Parathyroid adenoma (tissue), 2 donors: ENCODE data around the gene STIM2.
A peak's percentile ranks its signal among the peaks of the same experiment; 100 is the strongest.
"Not testable (repeated sequence)": the region's sequence is repeated elsewhere in the genome, so short reads cannot be mapped to it uniquely, and the experiment has no call there.

Experiments used
- H2AFZ ChIP-seq: fragments of 300-600 bp; sonication (generic); one replicate; pipeline ENCODE4 v1.7.0; 2017; ENCODE audit warnings: antibody characterized with exemption, mild to moderate bottlenecking
- H3K27ac ChIP-seq: fragments of 300-600 bp; sonication (generic); one replicate; pipeline ENCODE4 v1.7.0; 2017
- H3K27me3 ChIP-seq: fragments of 300-600 bp; sonication (generic); one replicate; pipeline ENCODE4 v1.7.0; 2017; ENCODE audit warnings: low read length; ENCODE audit not compliant: control insufficient read depth, insufficient read depth
- H3K36me3 ChIP-seq: fragments of 300-600 bp; sonication (generic); one replicate; pipeline ENCODE4 v1.7.0; 2017; ENCODE audit warnings: low read length; ENCODE audit not compliant: control insufficient read depth, insufficient read depth
- H3K4me1 ChIP-seq: fragments of 300-600 bp; sonication (generic); one replicate; pipeline ENCODE4 v1.7.0; 2017; ENCODE audit warnings: control low read depth
- H3K4me2 ChIP-seq: fragments of 300-600 bp; sonication (generic); one replicate; pipeline ENCODE4 v1.7.0; 2017; ENCODE audit warnings: low read length
- H3K4me3 ChIP-seq: fragments of 300-600 bp; sonication (generic); one replicate; pipeline ENCODE4 v1.7.0; 2017; ENCODE audit warnings: low read depth, low read length
- H3K79me2 ChIP-seq: fragments of 300-600 bp; sonication (generic); one replicate; pipeline ENCODE4 v1.7.0; 2017; ENCODE audit warnings: control low read depth
- H3K9ac ChIP-seq: fragments of 300-600 bp; sonication (generic); one replicate; pipeline ENCODE4 v1.7.0; 2017; ENCODE audit warnings: mild to moderate bottlenecking
- H3K9me3 ChIP-seq: fragments of 300-600 bp; sonication (generic); one replicate; pipeline ENCODE4 v1.7.0; 2017; ENCODE audit warnings: low read length; ENCODE audit not compliant: control insufficient read depth
- TF ChIP-seq, protein P1 (sequence below): fragments of 300-600 bp; sonication (generic); IDR thresholded peaks from one replicate; pipeline ENCODE4 v1.7.0; 2017; ENCODE audit warnings: antibody characterized with exemption, mild to moderate bottlenecking
- donor health status: primary hyperparathyroidism.

STIM2 gene

DNA sequence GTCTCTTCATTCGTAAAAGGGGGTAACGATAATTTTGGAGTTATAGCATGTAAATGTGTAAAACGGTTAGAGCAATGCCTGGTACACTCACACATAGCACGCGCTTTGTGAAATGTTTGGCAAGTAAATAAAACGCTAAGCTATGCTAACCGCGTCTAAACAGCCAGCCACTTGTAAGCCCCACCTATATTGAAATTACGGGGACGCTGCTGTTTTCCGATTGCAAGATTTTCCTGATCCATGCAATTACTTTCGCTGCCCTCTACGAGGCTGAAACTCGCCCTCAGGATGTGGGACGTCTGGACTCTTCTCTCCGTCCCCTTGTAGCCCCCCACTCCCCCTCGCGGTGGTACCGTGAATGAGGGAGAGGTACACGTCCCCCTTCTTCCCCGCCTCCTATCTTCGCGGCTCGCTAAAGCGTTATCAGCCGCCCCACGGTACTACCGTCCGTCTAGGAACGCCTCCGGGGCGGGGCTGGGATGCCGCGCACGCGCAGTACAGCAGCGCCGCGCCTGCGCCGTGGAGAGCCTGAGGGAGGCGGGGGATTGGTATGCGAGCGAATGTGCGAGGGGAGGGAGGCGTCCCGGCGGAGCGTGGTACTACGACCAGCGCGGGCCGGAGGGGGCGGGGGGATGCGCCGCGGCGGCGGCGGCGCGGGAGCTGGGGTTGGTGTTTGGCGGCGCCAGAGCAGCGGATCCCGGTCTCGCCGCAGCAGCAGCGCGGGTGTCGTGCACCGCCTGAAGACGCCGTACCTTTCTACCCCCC is at the start of gene STIM2:
TSS of gene STIM2 (plus strand) at position 685 of the 765 bp plus-strand sequence.
- H3K79me2 ChIP-seq: peaks cover 3% of the 10 kb centered on the region
- TF ChIP-seq, protein P1, sequence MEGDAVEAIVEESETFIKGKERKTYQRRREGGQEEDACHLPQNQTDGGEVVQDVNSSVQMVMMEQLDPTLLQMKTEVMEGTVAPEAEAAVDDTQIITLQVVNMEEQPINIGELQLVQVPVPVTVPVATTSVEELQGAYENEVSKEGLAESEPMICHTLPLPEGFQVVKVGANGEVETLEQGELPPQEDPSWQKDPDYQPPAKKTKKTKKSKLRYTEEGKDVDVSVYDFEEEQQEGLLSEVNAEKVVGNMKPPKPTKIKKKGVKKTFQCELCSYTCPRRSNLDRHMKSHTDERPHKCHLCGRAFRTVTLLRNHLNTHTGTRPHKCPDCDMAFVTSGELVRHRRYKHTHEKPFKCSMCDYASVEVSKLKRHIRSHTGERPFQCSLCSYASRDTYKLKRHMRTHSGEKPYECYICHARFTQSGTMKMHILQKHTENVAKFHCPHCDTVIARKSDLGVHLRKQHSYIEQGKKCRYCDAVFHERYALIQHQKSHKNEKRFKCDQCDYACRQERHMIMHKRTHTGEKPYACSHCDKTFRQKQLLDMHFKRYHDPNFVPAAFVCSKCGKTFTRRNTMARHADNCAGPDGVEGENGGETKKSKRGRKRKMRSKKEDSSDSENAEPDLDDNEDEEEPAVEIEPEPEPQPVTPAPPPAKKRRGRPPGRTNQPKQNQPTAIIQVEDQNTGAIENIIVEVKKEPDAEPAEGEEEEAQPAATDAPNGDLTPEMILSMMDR: peak; percentile 29
- H3K27me3 ChIP-seq: no peaks in the 10 kb centered on the region
- peak within 1 kb of the TSS; percentile 93 for H2AFZ ChIP-seq
- no peaks in the 10 kb centered on the region for H3K9me3 ChIP-seq
- H3K4me3 ChIP-seq: peak within 1 kb of the TSS; percentile 95
- no peaks in the 10 kb centered on the region for H3K36me3 ChIP-seq
- no peak within 1 kb of the TSS for H3K9ac ChIP-seq
- peaks cover 7% of the 10 kb centered on the region for H3K4me1 ChIP-seq
- peak within 1 kb of the TSS; percentile 81 for H3K27ac ChIP-seq
- peak within 1 kb of the TSS; percentile 96 for H3K4me2 ChIP-seq

DNA sequence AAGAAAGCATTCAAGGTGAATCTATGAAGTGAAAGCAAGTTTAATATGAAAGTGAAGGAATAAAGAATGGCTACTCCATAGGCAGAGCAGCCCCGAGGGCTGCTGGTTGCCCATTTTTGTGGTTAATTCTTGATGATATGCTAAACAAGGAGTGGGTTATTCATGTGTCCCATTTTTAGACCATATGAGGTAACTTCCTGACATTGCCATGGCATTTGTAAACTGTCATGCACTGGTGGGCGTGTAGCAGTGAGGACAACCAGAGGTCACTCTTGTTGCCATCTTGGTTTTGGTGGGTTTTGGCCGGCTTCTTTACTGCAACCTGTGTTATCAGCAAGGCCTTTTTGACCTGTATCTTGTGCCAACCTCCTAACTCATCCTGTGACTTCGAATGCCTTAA is 49.1 kb upstream of the STIM2 start:
- not testable (repeated sequence) for H3K4me3 ChIP-seq, H3K79me2 ChIP-seq, H3K36me3 ChIP-seq, H3K4me1 ChIP-seq, H3K9me3 ChIP-seq, H3K4me2 ChIP-seq, H2AFZ ChIP-seq, H3K9ac ChIP-seq, H3K27me3 ChIP-seq
- peak overlapping the region; percentile 30 for H3K27ac ChIP-seq

DNA sequence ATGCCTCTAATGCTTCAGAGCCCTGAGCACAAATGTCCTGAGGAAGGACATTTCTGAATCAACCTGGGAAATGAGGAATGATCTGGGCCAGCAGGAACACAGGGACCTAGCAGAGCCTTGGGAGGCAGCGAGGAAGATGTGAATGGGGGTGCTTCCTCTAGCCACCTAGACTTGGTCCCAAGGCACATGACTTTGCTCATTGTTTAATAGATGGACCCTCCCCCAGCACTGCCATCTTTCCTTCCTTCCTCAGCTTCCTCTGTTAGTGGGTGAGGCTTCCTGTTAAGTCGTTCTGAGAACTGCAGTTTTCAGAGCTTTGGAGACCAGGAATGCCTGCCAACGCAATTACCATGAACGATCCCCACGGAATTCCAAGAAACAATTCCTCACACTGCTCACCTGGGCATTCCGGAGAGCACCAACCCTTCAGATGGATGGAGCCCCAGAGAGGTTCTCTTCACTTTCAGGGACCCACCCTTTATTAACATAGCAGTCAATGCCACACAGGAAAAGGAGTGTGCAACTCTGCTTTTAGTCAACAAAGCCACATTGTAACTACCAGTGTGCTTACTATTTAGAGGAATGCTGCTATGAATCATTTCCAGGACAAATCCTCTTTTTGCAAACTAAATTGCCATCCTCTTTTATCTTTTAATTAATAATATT is 48.5 kb upstream of the STIM2 start:
- H3K27ac ChIP-seq: peak overlapping the region; percentile 30
- H3K4me1 ChIP-seq: no peaks in the 10 kb centered on the region
- no peak overlapping the region for H3K4me2 ChIP-seq
- H3K9ac ChIP-seq: no peak overlapping the region
- no peak overlapping the region for H2AFZ ChIP-seq
- H3K36me3 ChIP-seq: no peaks in the 10 kb centered on the region
- no peaks in the 10 kb centered on the region for H3K27me3 ChIP-seq
- H3K4me3 ChIP-seq: no peak overlapping the region
- no peaks in the 10 kb centered on the region for H3K9me3 ChIP-seq
- no peaks in the 10 kb centered on the region for H3K79me2 ChIP-seq
- TF ChIP-seq, protein P1: no peak

DNA sequence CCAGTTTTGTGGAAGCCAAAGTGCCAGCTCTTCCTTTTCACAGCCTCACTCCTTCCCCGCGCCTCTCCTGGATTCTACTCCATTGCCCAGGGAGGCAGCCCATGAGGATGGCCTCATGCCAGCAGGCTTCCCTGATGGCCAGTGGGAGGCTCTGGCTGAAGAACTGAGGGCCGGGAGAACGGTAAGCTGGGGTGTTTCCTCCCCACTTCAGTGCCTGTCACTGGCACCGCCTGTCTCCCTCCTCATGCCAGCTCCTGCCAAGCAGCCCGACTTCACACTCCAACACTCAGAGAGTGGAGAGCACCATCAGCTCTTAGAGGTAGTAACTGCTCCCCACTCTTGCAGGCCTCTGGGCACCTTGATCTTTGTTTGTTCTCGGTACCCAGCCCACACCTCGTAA is 46.9 kb upstream of the STIM2 start:
- H3K79me2 ChIP-seq: no peaks in the 10 kb centered on the region
- TF ChIP-seq, protein P1: no peak
- no peak overlapping the region for H3K9ac ChIP-seq
- no peak overlapping the region for H3K4me2 ChIP-seq
- no peaks in the 10 kb centered on the region for H3K4me1 ChIP-seq
- H3K27me3 ChIP-seq: no peaks in the 10 kb centered on the region
- no peak overlapping the region for H3K4me3 ChIP-seq
- no peak overlapping the region for H2AFZ ChIP-seq
- no peaks in the 10 kb centered on the region for H3K9me3 ChIP-seq
- no peak overlapping the region for H3K27ac ChIP-seq
- H3K36me3 ChIP-seq: no peaks in the 10 kb centered on the region

DNA sequence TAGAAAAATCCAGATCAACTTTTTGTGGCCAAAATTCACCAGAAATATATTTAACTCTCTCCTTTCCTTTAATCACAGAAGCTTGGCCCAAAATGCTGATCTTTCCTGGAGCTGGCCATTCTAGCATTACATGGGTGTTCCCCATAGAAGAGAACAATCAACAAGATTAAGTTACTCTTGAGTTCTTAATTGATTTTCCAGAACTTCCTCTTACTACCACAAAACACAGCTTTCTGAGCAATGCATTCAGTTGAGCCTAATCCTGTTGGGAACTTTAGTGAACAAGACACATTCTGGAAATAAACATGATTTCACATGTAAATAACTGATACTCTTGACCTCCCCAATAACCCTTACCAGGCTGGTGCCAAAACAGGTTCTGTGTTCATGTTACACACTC is 45.4 kb upstream of the STIM2 start:
- Histone ChIP-seq H3K4me3 (no peak overlapping the region), H3K4me1 (no peaks in the 10 kb centered on the region), H3K9me3 (no peaks in the 10 kb centered on the region), H3K36me3 (no peaks in the 10 kb centered on the region), H3K79me2 (no peaks in the 10 kb centered on the region), H3K27me3 (no peaks in the 10 kb centered on the region), H3K9ac (no peak overlapping the region), H2AFZ (no peak overlapping the region), H3K4me2 (no peak overlapping the region), H3K27ac (no peak overlapping the region)
- TF ChIP-seq, protein P1: no peak
